OCI-LY3 (cell line): ENCODE data around the gene CACNA2D3.

Source experiments
- H2AFZ ChIP-seq: fragments of 200-600, 300-600 bp; shearing (Covaris generic); 2 replicates; pipeline ENCODE4 v1.6.0; 2014; ENCODE audit warnings: antibody characterized with exemption, low read depth, low read length
- H3K27ac ChIP-seq: fragments of 200-600, 300-600 bp; sonication (generic); 2 replicates; pipeline ENCODE4 v1.5.1; 2014; ENCODE audit warnings: mild to moderate bottlenecking, low read length, moderate library complexity, mixed read lengths
- H3K27me3 ChIP-seq: fragments of 200-600, 300-600 bp; sonication (generic); 2 replicates; pipeline ENCODE4 v1.6.1; 2014; ENCODE audit warnings: low read depth, low read length, mixed read lengths
- H3K36me3 ChIP-seq: fragments of 200-600, 300-600 bp; sonication (generic); replicated peaks from 2 replicates; pipeline ENCODE3; 2014; ENCODE audit warnings: low read depth, low read length, mixed read lengths
- H3K4me1 ChIP-seq: fragments of 300-600, 200-600 bp; sonication (generic); 2 replicates; pipeline ENCODE4 v1.6.1; 2014; ENCODE audit warnings: low read length, mixed read lengths
- H3K4me2 ChIP-seq: fragments of 200-600, 300-600 bp; sonication (generic); 2 replicates; pipeline ENCODE4 v1.6.1; 2014; ENCODE audit warnings: low read length, mixed read lengths
- H3K4me3 ChIP-seq: fragments of 300-600, 200-600 bp; sonication (generic); 2 replicates; pipeline ENCODE4 v1.5.1; 2014; ENCODE audit warnings: antibody characterized with exemption, mild to moderate bottlenecking, low read length, moderate library complexity
- H3K79me2 ChIP-seq: fragments of 300-600, 200-600 bp; shearing (Covaris generic); 2 replicates; pipeline ENCODE4 v1.6.1; 2014; ENCODE audit warnings: mild to moderate bottlenecking, low read length, mixed read lengths
- H3K9ac ChIP-seq: fragments of 300-600, 200-600 bp; shearing (Covaris generic); 2 replicates; pipeline ENCODE4 v1.6.0; 2014; ENCODE audit warnings: mild to moderate bottlenecking, low read length, moderate library complexity
- H3K9me3 ChIP-seq: fragments of 200-600, 300-600 bp; shearing (Covaris generic); 2 replicates; pipeline ENCODE4 v1.6.1; 2014; ENCODE audit warnings: low read length, mixed read lengths; ENCODE audit not compliant: insufficient read depth
- H4K20me1 ChIP-seq: fragments of 200-600, 300-600 bp; sonication (generic); 2 replicates; pipeline ENCODE4 v1.6.1; 2016; ENCODE audit warnings: low read length, mixed read lengths; ENCODE audit not compliant: insufficient read depth
- EZH2phosphoT487 ChIP-seq: fragments of 200-600 bp; shearing (Covaris generic); IDR thresholded peaks from 2 replicates; pipeline ENCODE4 v1.6.1; 2018; ENCODE audit warnings: antibody characterized with exemption, mixed run types, low read depth
- TF ChIP-seq, protein P1 (sequence below): fragments of 200-600, 300-600 bp; sonication (generic); IDR thresholded peaks from 2 replicates; pipeline ENCODE4 v1.5.1; 2014; ENCODE audit warnings: antibody characterized with exemption, low read length, low read depth

CACNA2D3 gene

DNA sequence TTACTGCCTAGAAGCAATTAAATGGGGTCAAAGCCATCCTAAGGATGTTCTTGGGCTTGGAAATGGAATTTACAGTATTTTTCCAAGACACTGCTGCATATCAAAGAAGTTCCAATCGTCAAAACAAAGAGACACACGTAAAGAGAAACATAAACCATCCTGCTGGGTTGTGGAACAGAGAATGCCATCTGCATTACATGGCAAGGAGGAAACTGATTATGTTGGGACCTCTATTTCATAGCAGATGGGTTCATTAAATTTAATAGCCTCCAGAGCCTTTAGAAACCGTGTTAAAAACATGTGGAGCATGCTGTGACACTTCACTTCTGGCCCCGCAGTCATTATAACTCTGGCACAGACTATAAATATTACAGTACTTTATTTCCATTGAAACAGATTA is 650.9 kb downstream of the CACNA2D3 start:
- TF ChIP-seq EZH2phosphoT487, result no peak
- TF ChIP-seq, protein P1, sequence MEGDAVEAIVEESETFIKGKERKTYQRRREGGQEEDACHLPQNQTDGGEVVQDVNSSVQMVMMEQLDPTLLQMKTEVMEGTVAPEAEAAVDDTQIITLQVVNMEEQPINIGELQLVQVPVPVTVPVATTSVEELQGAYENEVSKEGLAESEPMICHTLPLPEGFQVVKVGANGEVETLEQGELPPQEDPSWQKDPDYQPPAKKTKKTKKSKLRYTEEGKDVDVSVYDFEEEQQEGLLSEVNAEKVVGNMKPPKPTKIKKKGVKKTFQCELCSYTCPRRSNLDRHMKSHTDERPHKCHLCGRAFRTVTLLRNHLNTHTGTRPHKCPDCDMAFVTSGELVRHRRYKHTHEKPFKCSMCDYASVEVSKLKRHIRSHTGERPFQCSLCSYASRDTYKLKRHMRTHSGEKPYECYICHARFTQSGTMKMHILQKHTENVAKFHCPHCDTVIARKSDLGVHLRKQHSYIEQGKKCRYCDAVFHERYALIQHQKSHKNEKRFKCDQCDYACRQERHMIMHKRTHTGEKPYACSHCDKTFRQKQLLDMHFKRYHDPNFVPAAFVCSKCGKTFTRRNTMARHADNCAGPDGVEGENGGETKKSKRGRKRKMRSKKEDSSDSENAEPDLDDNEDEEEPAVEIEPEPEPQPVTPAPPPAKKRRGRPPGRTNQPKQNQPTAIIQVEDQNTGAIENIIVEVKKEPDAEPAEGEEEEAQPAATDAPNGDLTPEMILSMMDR, result no peak
- peaks cover 12% of the 10 kb centered on the region for H3K27me3 ChIP-seq
- H3K79me2 ChIP-seq, result no peaks in the 10 kb centered on the region
- H3K9ac ChIP-seq, result no peak overlapping the region
- no peak overlapping the region for H2AFZ ChIP-seq
- no peak overlapping the region for H3K4me3 ChIP-seq
- H3K4me1 ChIP-seq, result no peaks in the 10 kb centered on the region
- H3K36me3 ChIP-seq, result no peaks in the 10 kb centered on the region
- no peak overlapping the region for H3K4me2 ChIP-seq
- no peaks in the 10 kb centered on the region for H4K20me1 ChIP-seq
- H3K9me3 ChIP-seq, result no peaks in the 10 kb centered on the region
- no peak overlapping the region for H3K27ac ChIP-seq

DNA sequence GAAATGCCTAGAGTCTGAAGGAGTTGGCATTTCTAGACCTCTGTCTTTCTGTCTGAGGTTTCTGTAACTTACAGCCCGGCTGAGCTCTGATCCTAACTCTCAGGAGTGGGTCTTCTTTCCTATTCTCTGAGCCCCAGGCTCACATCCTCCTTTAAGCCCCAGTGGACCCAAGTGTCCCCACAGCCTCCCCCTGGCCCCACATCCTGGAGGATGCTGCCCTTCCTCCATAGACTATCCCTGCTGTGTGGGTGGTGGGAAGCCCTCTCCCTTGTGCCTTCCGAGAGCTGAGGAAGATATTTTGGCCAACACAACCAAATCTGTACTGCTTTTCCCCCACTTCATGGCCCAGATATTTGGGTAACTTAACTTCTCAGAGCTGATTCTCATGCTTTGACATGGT is 654.2 kb downstream of the CACNA2D3 start:
- no peak for TF ChIP-seq EZH2phosphoT487
- TF ChIP-seq, protein P1, result no peak
- Histone ChIP-seq H3K9me3 (no peaks in the 10 kb centered on the region), H3K79me2 (no peaks in the 10 kb centered on the region), H4K20me1 (no peaks in the 10 kb centered on the region), H3K4me2 (no peak overlapping the region), H3K4me1 (no peaks in the 10 kb centered on the region), H3K27me3 (peaks cover 4% of the 10 kb centered on the region), H2AFZ (no peak overlapping the region), H3K27ac (no peak overlapping the region), H3K36me3 (no peaks in the 10 kb centered on the region), H3K4me3 (no peak overlapping the region), H3K9ac (no peak overlapping the region)

DNA sequence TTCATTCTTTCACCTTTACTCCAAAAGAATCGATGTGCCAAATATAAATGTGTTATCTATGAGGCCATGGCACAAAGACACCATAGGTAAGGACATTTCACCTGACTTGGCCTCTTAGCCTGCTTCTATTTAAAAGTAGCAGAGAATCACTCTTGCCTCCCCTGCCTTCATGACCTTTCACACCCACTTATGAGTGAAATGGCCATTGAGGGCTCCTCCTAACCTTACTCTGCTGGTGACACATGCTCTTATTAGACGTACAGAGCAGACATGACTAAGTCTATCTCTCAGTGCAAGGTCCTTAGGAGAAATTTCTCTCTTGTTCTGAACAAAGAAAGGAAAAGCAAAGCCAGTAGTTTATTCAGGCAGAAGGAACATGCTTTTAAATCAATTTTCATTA is 654.8 kb downstream of the CACNA2D3 start:
- H4K20me1 ChIP-seq, result no peaks in the 10 kb centered on the region
- no peak overlapping the region for H3K4me3 ChIP-seq
- no peak overlapping the region for H2AFZ ChIP-seq
- no peak for TF ChIP-seq EZH2phosphoT487
- TF ChIP-seq, protein P1, result no peak
- H3K9ac ChIP-seq, result no peak overlapping the region
- no peak overlapping the region for H3K4me2 ChIP-seq
- H3K4me1 ChIP-seq, result no peaks in the 10 kb centered on the region
- H3K27me3 ChIP-seq, result peaks cover 4% of the 10 kb centered on the region
- H3K27ac ChIP-seq, result no peak overlapping the region
- H3K36me3 ChIP-seq, result no peaks in the 10 kb centered on the region
- no peaks in the 10 kb centered on the region for H3K9me3 ChIP-seq
- H3K79me2 ChIP-seq, result no peaks in the 10 kb centered on the region

GRCh38 chr3:54780336-54780735 is 658.0 kb downstream of the CACNA2D3 start:
- Histone ChIP-seq H3K9ac (no peak overlapping the region), H4K20me1 (no peaks in the 10 kb centered on the region), H2AFZ (no peak overlapping the region), H3K79me2 (no peaks in the 10 kb centered on the region), H3K9me3 (no peaks in the 10 kb centered on the region), H3K4me1 (no peaks in the 10 kb centered on the region), H3K36me3 (no peaks in the 10 kb centered on the region), H3K27ac (no peak overlapping the region), H3K4me2 (no peak overlapping the region), H3K4me3 (no peak overlapping the region), H3K27me3 (no peaks in the 10 kb centered on the region)
- TF ChIP-seq, protein P1, result no peak
- no peak for TF ChIP-seq EZH2phosphoT487
